ENCODE data around the gene IGSF9B.

DNA sequence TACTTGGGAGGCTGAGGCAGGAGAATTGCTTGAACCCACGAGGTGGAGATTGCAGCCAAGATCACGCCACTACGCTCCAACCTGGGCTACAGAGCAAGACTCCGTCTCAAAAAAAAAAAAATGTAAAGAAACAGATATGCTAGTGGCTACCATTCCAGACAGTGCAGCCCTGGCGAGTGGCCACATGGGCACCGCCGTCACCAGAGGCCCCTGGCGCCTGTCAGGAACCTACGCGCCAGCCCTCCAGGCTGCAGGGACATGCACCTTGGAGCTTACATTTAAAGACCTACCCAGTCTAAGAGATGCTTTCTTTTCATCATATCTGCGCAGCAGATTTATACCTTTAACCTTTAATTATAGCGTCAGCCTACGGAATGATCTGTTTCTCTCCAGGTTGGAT lies 37.2 kb upstream of the IGSF9B start:
- no peak for TF ChIP-seq EZH2 (IDR thresholded peaks at IDR 0.05; ENCODE audit: borderline replicate concordance, low read length)
- no peak for TF ChIP-seq CTCF (conservative IDR thresholded peaks at IDR 0.05 in 1 of 2, IDR thresholded peaks at IDR 0.05 in 1 of 2; ENCODE audit: extremely low read depth in 1 of 2, insufficient read depth in 1 of 2, low read depth in 1 of 2, low read length in 2 of 2)

Measured in mammary epithelial cell (primary cell).